Fibroblast of mammary gland (primary cell): ENCODE measurements around the gene USP24.

Experiments
- DNase-seq: peaks from one replicate; pipeline ENCODE4 v3.0.0-alpha.2; 2010; ENCODE audit warnings: low read depth
- H3K4me3 ChIP-seq: 2 replicates; pipeline ENCODE4 v1.5.1; 2011; ENCODE audit warnings: low read depth, mild to moderate bottlenecking, low read length, moderate library complexity; ENCODE audit not compliant: control insufficient read depth
- CTCF ChIP-seq: conservative IDR thresholded peaks from 2 replicates; pipeline ENCODE4 v1.5.1; 2011; ENCODE audit warnings: low read depth, low read length, inconsistent platforms; ENCODE audit not compliant: control insufficient read depth, insufficient read depth

Gene USP24

GRCh38 chr1:55134152-55134808, 80.9 kb downstream of the USP24 start:
- no peak for TF ChIP-seq CTCF
- no peak for DNase-seq
- H3K4me3 ChIP-seq, result no peak overlapping the region

GRCh38 chr1:55131801-55132200, 83.4 kb downstream of the USP24 start:
- no peak for TF ChIP-seq CTCF
- DNase-seq, result peak; percentile 74
- H3K4me3 ChIP-seq, result no peak overlapping the region

DNA sequence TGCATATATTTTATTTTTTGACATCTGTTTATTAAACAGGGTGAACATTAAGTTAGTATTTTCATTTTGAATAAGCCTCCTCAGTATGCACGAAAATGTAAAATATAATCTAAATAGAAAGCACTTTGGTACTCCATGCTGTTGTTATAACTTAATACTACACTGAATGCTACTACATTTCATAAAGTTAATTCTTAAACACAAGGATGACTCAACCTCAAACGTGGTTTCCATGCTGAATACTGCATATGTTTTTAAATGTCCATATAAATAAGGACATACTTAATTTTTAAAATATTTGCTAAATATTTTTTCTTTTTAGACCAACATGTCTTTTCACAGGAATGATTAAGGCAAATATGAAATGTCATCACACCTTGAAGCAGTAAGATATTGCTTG, 83.9 kb downstream of the USP24 start:
- peak; percentile 23 for DNase-seq
- no peak overlapping the region for H3K4me3 ChIP-seq
- TF ChIP-seq CTCF, result no peak

DNA sequence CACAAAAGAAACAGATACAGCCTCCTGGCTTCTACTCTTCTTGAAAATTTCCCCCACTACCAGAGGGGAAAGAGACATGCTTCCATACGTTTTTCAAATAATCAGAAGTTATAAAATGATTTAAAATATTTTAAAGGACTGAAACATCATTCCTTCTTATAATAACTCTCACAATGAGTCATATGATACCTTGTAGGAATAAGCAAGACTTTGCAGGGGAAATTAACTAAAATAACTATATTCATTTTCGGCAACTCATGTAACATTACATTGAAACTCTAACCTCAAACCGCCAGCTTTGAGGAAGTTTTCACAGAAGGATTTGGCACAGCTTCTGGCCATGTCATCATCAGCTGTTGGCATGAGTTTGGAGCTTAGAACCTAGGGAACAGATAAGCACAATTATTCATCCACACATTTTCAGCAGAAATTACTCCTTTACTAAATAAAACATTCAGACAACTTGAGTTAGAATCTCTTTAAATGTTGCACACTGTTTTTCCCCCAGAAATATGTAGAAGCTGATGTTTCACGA, 85.9 kb downstream of the USP24 start:
- TF ChIP-seq CTCF, result no peak
- DNase-seq, result peak; percentile 84

DNA sequence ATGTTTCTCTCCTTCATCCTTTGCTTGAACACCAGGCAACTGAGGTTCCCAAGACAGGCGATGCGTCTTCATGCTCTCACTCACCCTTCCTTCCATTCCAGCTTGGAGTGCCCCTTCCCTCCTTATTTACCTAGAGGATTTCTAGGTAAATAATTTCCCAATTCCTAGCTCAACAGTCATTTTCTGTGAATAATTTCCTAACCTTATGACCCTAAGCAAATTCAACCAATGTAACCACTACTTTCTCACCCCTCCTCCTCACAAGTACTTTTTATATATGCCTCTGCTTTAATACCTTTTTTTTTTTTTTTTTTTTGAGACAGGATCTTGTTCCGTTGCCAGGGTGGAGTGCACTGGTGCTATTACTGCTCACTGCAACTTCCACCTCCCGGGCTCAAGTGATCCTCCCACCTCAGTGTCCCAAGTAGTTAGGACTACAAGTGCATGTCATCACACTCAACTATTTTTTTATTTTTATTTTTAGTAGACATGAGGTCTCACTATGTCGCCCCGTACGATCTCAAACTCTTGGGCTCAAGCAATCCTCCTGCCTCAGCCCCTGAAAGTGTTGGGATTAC, 86.7 kb downstream of the USP24 start:
- no peak for DNase-seq
- H3K4me3 ChIP-seq, result no peak overlapping the region
- TF ChIP-seq CTCF, result no peak

More for the DNA sequence above, 85.9 kb downstream of the USP24 start:
- H3K4me3 ChIP-seq, result no peak overlapping the region

DNA sequence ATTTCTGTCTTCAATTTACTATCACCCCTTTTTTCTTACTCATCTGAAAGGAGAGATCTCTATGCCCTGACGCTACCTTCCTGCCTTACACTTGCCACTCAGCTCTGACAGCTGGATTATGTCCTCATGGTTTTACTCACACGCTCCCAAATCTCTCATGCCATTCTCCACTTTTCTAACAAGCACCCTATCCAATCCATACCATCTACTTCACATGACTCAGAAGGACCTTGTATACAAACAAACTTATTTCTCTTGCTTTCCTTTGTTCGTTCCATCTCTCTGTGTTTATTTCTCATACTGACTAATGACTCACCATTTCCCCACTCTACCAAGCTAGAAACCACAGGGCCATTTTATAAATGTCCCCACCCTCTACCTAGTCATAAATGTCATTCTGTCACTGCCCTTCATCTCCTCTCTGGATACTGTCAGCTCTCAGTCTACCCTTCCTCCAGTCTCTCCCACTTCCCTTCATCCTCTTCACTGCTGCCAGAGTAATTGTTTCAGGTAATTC, 87.3 kb downstream of the USP24 start:
- DNase-seq, result peak; percentile 39
- H3K4me3 ChIP-seq, result no peak overlapping the region
- TF ChIP-seq CTCF, result no peak
